Hepatocyte (in vitro differentiated cells): Measurements from ENCODE around the gene TNFRSF1B. TPM values are rescaled to one million over a fixed set of nuclear protein-coding genes. Genes with fewer than 3 reads are reported as not detected.

Experiments
- DNase-seq: peaks from one replicate; pipeline ENCODE4 v3.0.0-alpha.2; 2016; ENCODE audit warnings: low spot score
- H2AFZ ChIP-seq: fragments of 200-600 bp; sonication (generic); 2 replicates; pipeline ENCODE4 v1.6.0; 2016; ENCODE audit warnings: antibody characterized with exemption, mild to moderate bottlenecking
- H3K27ac ChIP-seq: fragments of 200-600 bp; sonication (generic); 2 replicates; pipeline ENCODE4 v1.5.1; 2016; ENCODE audit warnings: mild to moderate bottlenecking
- H3K27me3 ChIP-seq: fragments of 200-600 bp; sonication (generic); 2 replicates; pipeline ENCODE4 v1.6.1; 2016
- H3K36me3 ChIP-seq: fragments of 200-600 bp; sonication (generic); replicated peaks from 2 replicates; pipeline ENCODE4 v1.5.1; 2016; ENCODE audit warnings: low read depth; ENCODE audit not compliant: insufficient read depth
- H3K4me1 ChIP-seq: fragments of 200-600 bp; sonication (generic); 2 replicates; pipeline ENCODE4 v1.5.1; 2016; ENCODE audit warnings: mild to moderate bottlenecking, moderate library complexity; ENCODE audit not compliant: insufficient read depth
- H3K4me2 ChIP-seq: fragments of 200-600 bp; sonication (generic); 2 replicates; pipeline ENCODE4 v1.6.0; 2016
- H3K4me3 ChIP-seq: fragments of 200-600 bp; sonication (generic); 2 replicates; pipeline ENCODE4 v1.5.1; 2016; ENCODE audit warnings: mild to moderate bottlenecking
- H3K79me2 ChIP-seq: fragments of 200-600 bp; sonication (generic); 2 replicates; pipeline ENCODE4 v1.6.0; 2017; ENCODE audit warnings: mild to moderate bottlenecking
- H3K9me2 ChIP-seq: fragments of 200-600 bp; sonication (generic); replicated peaks from 2 replicates; pipeline ENCODE4 v1.6.0; 2017; ENCODE audit warnings: mild to moderate bottlenecking; ENCODE audit not compliant: insufficient read depth
- H3K9me3 ChIP-seq: fragments of 200-600 bp; sonication (generic); 2 replicates; pipeline ENCODE4 v1.5.1; 2016; ENCODE audit warnings: low read depth, mild to moderate bottlenecking
- H4K20me1 ChIP-seq: fragments of 200-600 bp; sonication (generic); 2 replicates; pipeline ENCODE4 v1.6.0; 2016; ENCODE audit warnings: mild to moderate bottlenecking; ENCODE audit not compliant: insufficient read depth, poor library complexity, severe bottlenecking
- CTCF ChIP-seq: fragments of 200-600 bp; sonication (generic); IDR thresholded peaks from 2 replicates; pipeline ENCODE4 v1.5.1; 2016; ENCODE audit warnings: antibody characterized with exemption, mild to moderate bottlenecking; ENCODE audit not compliant: poor library complexity
- EZH2 ChIP-seq: fragments of 200-600 bp; sonication (generic); IDR thresholded peaks from 2 replicates; pipeline ENCODE4 v1.6.1; 2016; ENCODE audit warnings: antibody characterized with exemption, mild to moderate bottlenecking, borderline replicate concordance
- EZH2phosphoT487 ChIP-seq: fragments of 200-600 bp; sonication (generic); IDR thresholded peaks from one replicate; pipeline ENCODE4 v1.6.1; 2018; ENCODE audit warnings: antibody characterized with exemption, mild to moderate bottlenecking, low read depth, moderate library complexity; ENCODE audit not compliant: unreplicated experiment, severe bottlenecking
- WGBS: methylation state at CpG from one replicate; pipeline ENCODE4 v1.1.6; 2016; ENCODE audit warnings: low lambda C conversion rate; ENCODE audit errors: missing lambda C conversion rate; 5-methylcytosine and 5-hydroxymethylcytosine counted together
- polyA plus RNA-seq: library from polyadenylated mRNA; unstranded; fragments of >200 nt; fragmentation: Nextera tagmentation; extraction: Ambion mirVana; gene quantifications from 2 replicates; pipeline ENCODE4 v1.2.1, GENCODE V29; 2016
- total RNA-seq: library from RNA; depleted of rRNA; stranded (reverse); fragments of >200 nt; gene quantifications from 2 replicates; pipeline ENCODE4 v1.2.3, GENCODE V29; 2014

The TNFRSF1B gene
- total and polyA plus RNA-seq, 2 experiments from 2014 or later = 4.3 to 13.4 TPM

DNA sequence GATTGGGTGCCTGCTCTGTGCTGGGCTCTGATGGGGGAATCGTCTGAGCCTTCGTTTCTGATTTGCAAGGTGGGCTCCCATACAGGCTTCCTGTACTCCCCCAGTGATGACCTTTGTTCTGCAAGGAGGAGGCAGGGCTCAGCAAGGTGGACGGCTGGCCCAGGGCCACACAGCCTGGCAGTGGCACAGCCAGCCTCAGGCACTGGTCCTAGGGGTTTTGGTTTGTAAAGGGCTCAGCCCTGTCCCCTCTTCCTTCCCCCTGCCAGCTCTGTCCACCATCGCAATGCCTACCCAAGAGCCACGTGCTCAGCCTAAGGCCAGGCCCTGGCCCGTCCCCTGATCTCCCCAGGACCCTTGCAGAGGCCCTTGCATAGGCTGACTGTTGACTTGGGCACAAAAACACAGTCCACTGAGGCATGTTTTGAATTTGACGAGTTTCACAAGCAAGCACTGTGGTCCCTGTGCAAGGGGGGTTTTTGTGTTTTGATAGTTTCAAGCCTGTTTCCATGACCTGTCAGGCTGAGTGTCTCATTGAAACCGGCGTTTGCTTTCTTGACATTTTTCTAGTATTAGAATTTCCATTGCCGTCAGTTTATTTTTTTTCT is 39.5 kb upstream of the TNFRSF1B start:
- Histone ChIP-seq H3K27ac (no peak overlapping the region), H3K36me3 (no peaks in the 10 kb centered on the region), H3K9me3 (no peaks in the 10 kb centered on the region), H3K4me2 (no peak overlapping the region), H3K4me1 (peaks cover 16% of the 10 kb centered on the region), H4K20me1 (no peaks in the 10 kb centered on the region), H3K79me2 (no peaks in the 10 kb centered on the region), H2AFZ (no peak overlapping the region), H3K27me3 (no peaks in the 10 kb centered on the region), H3K9me2 (no peaks in the 10 kb centered on the region), H3K4me3 (no peak overlapping the region)
- no peak for TF ChIP-seq EZH2
- WGBS = 87% methylated on average over 10 of the region's 10 CpGs
- no peak for DNase-seq

- Histone ChIP-seq H3K9me3 (no peaks in the 10 kb centered on the region), H3K79me2 (no peaks in the 10 kb centered on the region), H4K20me1 (no peaks in the 10 kb centered on the region), H3K36me3 (no peaks in the 10 kb centered on the region), H3K9me2 (no peaks in the 10 kb centered on the region), H3K4me1 (peaks cover 16% of the 10 kb centered on the region), H3K27me3 (no peaks in the 10 kb centered on the region), H3K27ac (no peak overlapping the region), H3K4me2 (no peak overlapping the region), H3K4me3 (no peak overlapping the region), H2AFZ (no peak overlapping the region)
- DNase-seq = no peak
- 90% methylated on average over 15 of the region's 15 CpGs for WGBS
- TF ChIP-seq EZH2 (no peak), CTCF (no peak), EZH2phosphoT487 (no peak)
These were observed 38.7 kb upstream of the TNFRSF1B start for GRCh38 chr1:12128120-12128519.

- Histone ChIP-seq H3K9me2 (no peaks in the 10 kb centered on the region), H3K9me3 (no peaks in the 10 kb centered on the region), H2AFZ (no peak overlapping the region), H3K4me2 (no peak overlapping the region), H3K27me3 (no peaks in the 10 kb centered on the region), H3K4me3 (no peak overlapping the region), H3K4me1 (peaks cover 16% of the 10 kb centered on the region), H3K27ac (no peak overlapping the region), H3K79me2 (no peaks in the 10 kb centered on the region), H4K20me1 (no peaks in the 10 kb centered on the region), H3K36me3 (no peaks in the 10 kb centered on the region)
- no peak for DNase-seq
- no peak for TF ChIP-seq EZH2phosphoT487
- TF ChIP-seq EZH2 = no peak
- TF ChIP-seq CTCF = no peak
- 79% methylated on average over 12 of the region's 12 CpGs for WGBS
These were observed 37.2 kb upstream of the TNFRSF1B start for GRCh38 chr1:12129624-12130023.

- Histone ChIP-seq H3K9me3 (no peaks in the 10 kb centered on the region), H2AFZ (no peak overlapping the region), H3K9me2 (no peaks in the 10 kb centered on the region), H4K20me1 (no peaks in the 10 kb centered on the region), H3K27me3 (no peaks in the 10 kb centered on the region), H3K27ac (no peak overlapping the region), H3K36me3 (no peaks in the 10 kb centered on the region), H3K4me1 (peaks cover 9% of the 10 kb centered on the region), H3K4me2 (no peak overlapping the region), H3K79me2 (no peaks in the 10 kb centered on the region), H3K4me3 (no peak overlapping the region)
- DNase-seq = no peak
- TF ChIP-seq EZH2phosphoT487 (no peak), EZH2 (no peak), CTCF (no peak)
- WGBS = 71% methylated on average over 13 of the region's 13 CpGs
These were observed 36.2 kb upstream of the TNFRSF1B start for GRCh38 chr1:12130466-12131130.
